Measurements from ENCODE around the gene ZSCAN18. TPM values are rescaled to one million over a fixed set of nuclear protein-coding genes. Genes with fewer than 3 reads are reported as not detected.

Gene ZSCAN18
- total and polyA plus RNA-seq, 2 of the 13 experiments (the other 11 are each of a cell fraction or from before 2014, with no cell fraction given): not detected

Other genes starting within 250 kb of the ZSCAN18 start
- gene ZNF587, start 248.4 kb downstream of the ZSCAN18 start, total RNA-seq (2016; rRNA removed; fragmentation: Illumina TruSeq; extraction: Trizol): 17.5 and 22.9 TPM in 2 replicates
- gene ZNF587, start 248.4 kb downstream of the ZSCAN18 start, polyA plus RNA-seq (2011; rRNA removed): 8.7 and 12.6 TPM in 2 replicates
- gene ZNF814, start 209.2 kb downstream of the ZSCAN18 start, total RNA-seq (2016; rRNA removed; fragmentation: Illumina TruSeq; extraction: Trizol): 2.3 and 3.4 TPM in 2 replicates
- 2.1 and 2.5 TPM in 2 replicates for gene ZNF814, start 209.2 kb downstream of the ZSCAN18 start, polyA plus RNA-seq (2011; rRNA removed)
- 13.7 and 14.1 TPM in 2 replicates for gene ZNF417, start 181.6 kb downstream of the ZSCAN18 start, total RNA-seq (2016; rRNA removed; fragmentation: Illumina TruSeq; extraction: Trizol)
- 2.9 and 3.2 TPM in 2 replicates for gene ZNF417, start 181.6 kb downstream of the ZSCAN18 start, polyA plus RNA-seq (2011; rRNA removed)
- 0.27 TPM in 1 of 2 replicates, not detected in the other for gene ZNF418, start 162.8 kb downstream of the ZSCAN18 start, total RNA-seq (2016; rRNA removed; fragmentation: Illumina TruSeq; extraction: Trizol)
- gene ZNF418, start 162.8 kb downstream of the ZSCAN18 start, polyA plus RNA-seq (2011; rRNA removed): 0.03 and 0.07 TPM in 2 replicates
- 6.0 and 6.7 TPM in 2 replicates for gene ZNF256, start 150.5 kb downstream of the ZSCAN18 start, total RNA-seq (2016; rRNA removed; fragmentation: Illumina TruSeq; extraction: Trizol)
- 3.1 and 3.8 TPM in 2 replicates for gene ZNF256, start 150.5 kb downstream of the ZSCAN18 start, polyA plus RNA-seq (2011; rRNA removed)
- gene C19orf18, start 123.7 kb downstream of the ZSCAN18 start, total RNA-seq (2016; rRNA removed; fragmentation: Illumina TruSeq; extraction: Trizol): 0.22 and 0.38 TPM in 2 replicates
- gene C19orf18, start 123.7 kb downstream of the ZSCAN18 start, polyA plus RNA-seq (2011; rRNA removed): 0.55 and 0.56 TPM in 2 replicates
- gene ZNF606, start 95.4 kb downstream of the ZSCAN18 start, total RNA-seq (2016; rRNA removed; fragmentation: Illumina TruSeq; extraction: Trizol): 8.4 and 14.8 TPM in 2 replicates
- 4.2 and 5.2 TPM in 2 replicates for gene ZNF606, start 95.4 kb downstream of the ZSCAN18 start, polyA plus RNA-seq (2011; rRNA removed)
- gene ZSCAN1, start 64.2 kb downstream of the ZSCAN18 start, total RNA-seq (2016; rRNA removed; fragmentation: Illumina TruSeq; extraction: Trizol): not detected in 2 replicates
- gene ZSCAN1, start 64.2 kb downstream of the ZSCAN18 start, polyA plus RNA-seq (2011; rRNA removed): not detected in 2 replicates
- not detected in 2 replicates for gene ZNF135, start 38.9 kb downstream of the ZSCAN18 start, total RNA-seq (2016; rRNA removed; fragmentation: Illumina TruSeq; extraction: Trizol)
- not detected in 2 replicates for gene ZNF135, start 38.9 kb downstream of the ZSCAN18 start, polyA plus RNA-seq (2011; rRNA removed)
- 9.6 and 11.4 TPM in 2 replicates for gene ZNF329, start 52.6 kb upstream of the ZSCAN18 start, total RNA-seq (2016; rRNA removed; fragmentation: Illumina TruSeq; extraction: Trizol)
- gene ZNF329, start 52.6 kb upstream of the ZSCAN18 start, polyA plus RNA-seq (2011; rRNA removed): 3.8 and 4.6 TPM in 2 replicates
- gene ZNF274, start 84.8 kb upstream of the ZSCAN18 start, total RNA-seq (2016; rRNA removed; fragmentation: Illumina TruSeq; extraction: Trizol): 17.0 and 23.0 TPM in 2 replicates
- gene ZNF274, start 84.8 kb upstream of the ZSCAN18 start, polyA plus RNA-seq (2011; rRNA removed): 16.1 and 21.0 TPM in 2 replicates
- 15.6 and 17.0 TPM in 2 replicates for gene ZNF544, start 130.7 kb upstream of the ZSCAN18 start, total RNA-seq (2016; rRNA removed; fragmentation: Illumina TruSeq; extraction: Trizol)
- 13.1 and 14.7 TPM in 2 replicates for gene ZNF544, start 130.7 kb upstream of the ZSCAN18 start, polyA plus RNA-seq (2011; rRNA removed)
- 3.3 and 3.7 TPM in 2 replicates for gene ZNF8, start 180.7 kb upstream of the ZSCAN18 start, total RNA-seq (2016; rRNA removed; fragmentation: Illumina TruSeq; extraction: Trizol)
- gene ZNF8, start 180.7 kb upstream of the ZSCAN18 start, polyA plus RNA-seq (2011; rRNA removed): 3.0 and 3.1 TPM in 2 replicates
- 38.7 and 39.5 TPM in 2 replicates for gene ERVK3-1, start 207.1 kb upstream of the ZSCAN18 start, total RNA-seq (2016; rRNA removed; fragmentation: Illumina TruSeq; extraction: Trizol)
- gene ERVK3-1, start 207.1 kb upstream of the ZSCAN18 start, polyA plus RNA-seq (2011; rRNA removed): 28.5 and 31.5 TPM in 2 replicates
- gene ZSCAN22, start 228.8 kb upstream of the ZSCAN18 start, total RNA-seq (2016; rRNA removed; fragmentation: Illumina TruSeq; extraction: Trizol): 2.5 and 3.1 TPM in 2 replicates
- gene ZSCAN22, start 228.8 kb upstream of the ZSCAN18 start, polyA plus RNA-seq (2011; rRNA removed): 3.5 and 3.6 TPM in 2 replicates